H54 (cell line): ENCODE data around the gene PPIG.

Source experiments
- DNase-seq: peaks from one replicate; pipeline ENCODE4 v3.0.0; 2011; ENCODE audit warnings: low spot score, mixed read lengths; ENCODE audit not compliant: insufficient read length
- FAIRE-seq: peaks from 3 replicates; lab custom pipeline; 2011; peaks lifted over from hg19 to GRCh38; lab: Jason Lieb, UNC
- POLR2A ChIP-seq: IDR thresholded peaks from 2 replicates; pipeline ENCODE4 v1.6.1; 2011; ENCODE audit warnings: low read depth, mild to moderate bottlenecking, low read length

The PPIG gene

GRCh38 chr2:169623235-169623634 is 39.1 kb downstream of the PPIG start:
- no peak for TF ChIP-seq POLR2A
- DNase-seq = no peak
- no peak for FAIRE-seq

- no peak for FAIRE-seq
- TF ChIP-seq POLR2A = no peak
- DNase-seq = no peak
These were observed 41.6 kb downstream of the PPIG start for GRCh38 chr2:169625781-169626180.

GRCh38 chr2:169636440-169637097 is 52.4 kb downstream of the PPIG start:
- FAIRE-seq (no peak), DNase-seq (no peak)
- no peak for TF ChIP-seq POLR2A

- DNase-seq = no peak
- TF ChIP-seq POLR2A = no peak
- no peak for FAIRE-seq
These were observed 53.5 kb downstream of the PPIG start for GRCh38 chr2:169637620-169638019.

GRCh38 chr2:169640104-169640503 is 56.0 kb downstream of the PPIG start:
- TF ChIP-seq POLR2A = no peak

GRCh38 chr2:169641464-169641863 is 57.3 kb downstream of the PPIG start:
- FAIRE-seq = no peak
- no peak for TF ChIP-seq POLR2A
- no peak for DNase-seq

More at GRCh38 chr2:169640104-169640503, 56.0 kb downstream of the PPIG start:
- no peak for FAIRE-seq
- no peak for DNase-seq

GRCh38 chr2:169644173-169644572 is 60.0 kb downstream of the PPIG start:
- no peak for TF ChIP-seq POLR2A
- DNase-seq (no peak), FAIRE-seq (no peak)

GRCh38 chr2:169647496-169647895 is 63.3 kb downstream of the PPIG start:
- no peak for TF ChIP-seq POLR2A
- DNase-seq (no peak), FAIRE-seq (no peak)

- no peak for FAIRE-seq
- DNase-seq = no peak
- no peak for TF ChIP-seq POLR2A
These were observed 65.1 kb downstream of the PPIG start for GRCh38 chr2:169649278-169649677.

GRCh38 chr2:169653636-169654035 is 69.5 kb downstream of the PPIG start:
- DNase-seq (no peak), FAIRE-seq (no peak)
- TF ChIP-seq POLR2A = no peak

- TF ChIP-seq POLR2A = no peak
- DNase-seq (no peak), FAIRE-seq (no peak)
These were observed 72.0 kb downstream of the PPIG start for GRCh38 chr2:169656164-169656563.

- DNase-seq (no peak), FAIRE-seq (no peak)
- TF ChIP-seq POLR2A = no peak
These were observed 74.7 kb downstream of the PPIG start for GRCh38 chr2:169658877-169659276.

GRCh38 chr2:169659320-169659719 is 75.2 kb downstream of the PPIG start:
- FAIRE-seq = no peak
- TF ChIP-seq POLR2A = no peak
- DNase-seq = no peak

- TF ChIP-seq POLR2A = no peak
- DNase-seq = no peak
- no peak for FAIRE-seq
These were observed 77.1 kb downstream of the PPIG start for GRCh38 chr2:169661265-169661664.

GRCh38 chr2:169662744-169663143 is 78.6 kb downstream of the PPIG start:
- no peak for DNase-seq
- TF ChIP-seq POLR2A = no peak
- no peak for FAIRE-seq
